IgD-negative memory B cell (primary cell): ENCODE data around the gene RNF166. TPM values are rescaled to one million over a fixed set of nuclear protein-coding genes. Genes with fewer than 3 reads are reported as not detected.

Experiments used
- H3K27ac Mint-ChIP-seq, 3 donors: one replicate each; pipeline ENCODE4 v1.8.0; 2020 to 2022; ENCODE audit warnings: mild to moderate bottlenecking in 3 of 3, mixed read lengths in 3 of 3, moderate library complexity in 1 of 3
- H3K27me3 Mint-ChIP-seq: one replicate; pipeline ENCODE4 v1.8.0; 2021; ENCODE audit warnings: mixed read lengths
- H3K36me3 Mint-ChIP-seq: one replicate; pipeline ENCODE4 v1.8.0; 2020; ENCODE audit warnings: mild to moderate bottlenecking, mixed read lengths
- H3K4me1 Mint-ChIP-seq, 3 donors: one replicate each; pipeline ENCODE4 v1.8.0; 2020 to 2022; ENCODE audit warnings: mixed read lengths in 3 of 3, mild to moderate bottlenecking in 1 of 3
- H3K4me3 Mint-ChIP-seq, 4 donors: one replicate each; pipeline ENCODE4 v1.8.0; 2020 to 2022; ENCODE audit warnings: mild to moderate bottlenecking in 4 of 4, mixed read lengths in 4 of 4, moderate library complexity in 3 of 4
- H3K9me3 Mint-ChIP-seq, 3 donors: one replicate each; pipeline ENCODE4 v1.8.0; 2020 to 2021; ENCODE audit warnings: mixed read lengths in 3 of 3, mild to moderate bottlenecking in 1 of 3
- polyA plus RNA-seq: library from polyadenylated mRNA; unstranded; fragments of 300-500 nt; fragmentation: Illumina TruSeq; gene quantifications from one replicate; pipeline ENCODE4 v1.2.3, GENCODE V29; 2021

The RNF166 gene
- polyA plus RNA-seq, 1 donor from 2014 or later = 33.9 TPM

GRCh38 chr16:88655733-88656281 is 50.4 kb downstream of the RNF166 start:
- H3K27ac Mint-ChIP-seq = no peak overlapping the region

GRCh38 chr16:88655053-88655732 is 51.0 kb downstream of the RNF166 start:
- Mint-ChIP-seq H3K4me3 (peak overlapping the region in 1 of 4 donors; percentile 69), H3K36me3 (peaks cover 2% of the 10 kb centered on the region), H3K9me3 (no peaks in the 10 kb centered on the region), H3K4me1 (peaks cover 2 to 6% (median 5%) of the 10 kb centered on the region in 3 donors), H3K27ac (peak overlapping the region; percentile 72 to 78 (median 76)), H3K27me3 (no peaks in the 10 kb centered on the region)

More at GRCh38 chr16:88655733-88656281, 50.4 kb downstream of the RNF166 start:
- H3K27me3 Mint-ChIP-seq = no peaks in the 10 kb centered on the region
- H3K4me1 Mint-ChIP-seq = peaks cover 2 to 6% (median 5%) of the 10 kb centered on the region in 3 donors
- H3K4me3 Mint-ChIP-seq = no peak overlapping the region
- H3K9me3 Mint-ChIP-seq = no peaks in the 10 kb centered on the region
- H3K36me3 Mint-ChIP-seq = peaks cover 2% of the 10 kb centered on the region

- no peaks in the 10 kb centered on the region for H3K27me3 Mint-ChIP-seq
- H3K4me1 Mint-ChIP-seq = peaks cover 2 to 5% (median 4%) of the 10 kb centered on the region in 3 donors
- no peaks in the 10 kb centered on the region for H3K9me3 Mint-ChIP-seq
- H3K4me3 Mint-ChIP-seq = peak overlapping the region in 1 of 4 donors; percentile 69
- H3K27ac Mint-ChIP-seq = peak overlapping the region; percentile 72 to 78 (median 76)
- peaks cover 2% of the 10 kb centered on the region for H3K36me3 Mint-ChIP-seq
Observed at GRCh38 chr16:88654363-88655052, 51.7 kb downstream of the RNF166 start.

- H3K27me3 Mint-ChIP-seq = no peaks in the 10 kb centered on the region
- H3K9me3 Mint-ChIP-seq = no peaks in the 10 kb centered on the region
- peak overlapping the region in 2 of 4 donors; percentile 69 to 83 for H3K4me3 Mint-ChIP-seq
- peaks cover 2 to 10% (median 10%) of the 10 kb centered on the region in 3 donors for H3K4me1 Mint-ChIP-seq
- H3K27ac Mint-ChIP-seq = peak overlapping the region in 2 of 3 donors; percentile 67 to 78
- H3K36me3 Mint-ChIP-seq = peaks cover 2% of the 10 kb centered on the region
Observed at GRCh38 chr16:88653596-88654362, 52.4 kb downstream of the RNF166 start.

- H3K4me3 Mint-ChIP-seq = peak overlapping the region in 2 of 4 donors; percentile 69 to 83
- peaks cover 6 to 15% (median 13%) of the 10 kb centered on the region in 3 donors for H3K4me1 Mint-ChIP-seq
- peak overlapping the region in 2 of 3 donors; percentile 39 to 78 for H3K27ac Mint-ChIP-seq
- H3K27me3 Mint-ChIP-seq = no peaks in the 10 kb centered on the region
- H3K36me3 Mint-ChIP-seq = peaks cover 2% of the 10 kb centered on the region
- H3K9me3 Mint-ChIP-seq = no peaks in the 10 kb centered on the region
Observed at GRCh38 chr16:88653101-88653500, 53.1 kb downstream of the RNF166 start.

GRCh38 chr16:88652762-88653063 is 53.5 kb downstream of the RNF166 start:
- Mint-ChIP-seq H3K27ac (peak overlapping the region in 2 of 3 donors; percentile 39 to 99), H3K27me3 (no peaks in the 10 kb centered on the region), H3K4me1 (peaks cover 7 to 15% (median 13%) of the 10 kb centered on the region in 3 donors), H3K36me3 (peaks cover 2% of the 10 kb centered on the region), H3K4me3 (peak overlapping the region in 1 of 4 donors; percentile 52), H3K9me3 (no peaks in the 10 kb centered on the region)

GRCh38 chr16:88651989-88652761 is 54.0 kb downstream of the RNF166 start:
- Mint-ChIP-seq H3K9me3 (no peaks in the 10 kb centered on the region), H3K27ac (peak overlapping the region; percentile 98 to 99 (median 99)), H3K27me3 (no peaks in the 10 kb centered on the region), H3K4me3 (peak overlapping the region; percentile 68 to 97 (median 96)), H3K4me1 (peaks cover 7 to 15% (median 13%) of the 10 kb centered on the region in 3 donors), H3K36me3 (peaks cover 2% of the 10 kb centered on the region)

- Mint-ChIP-seq H3K36me3 (peaks cover 2% of the 10 kb centered on the region), H3K27ac (peak overlapping the region; percentile 98 to 99 (median 99)), H3K9me3 (no peaks in the 10 kb centered on the region), H3K27me3 (no peaks in the 10 kb centered on the region), H3K4me3 (peak overlapping the region; percentile 94 to 99 (median 97)), H3K4me1 (peaks cover 7 to 15% (median 13%) of the 10 kb centered on the region in 3 donors)
Observed at GRCh38 chr16:88651276-88651988, 54.8 kb downstream of the RNF166 start.

GRCh38 chr16:88650749-88651275 is 55.4 kb downstream of the RNF166 start, which contains the start of gene CYBA:
TSS of gene CYBA (minus strand) at chr16:88651053. CDS start at chr16:88651013, 40 bp downstream.
- no peaks in the 10 kb centered on the region for H3K27me3 Mint-ChIP-seq
- H3K9me3 Mint-ChIP-seq = no peaks in the 10 kb centered on the region
- peak within 1 kb of the TSS; percentile 98 to 99 (median 99) for H3K27ac Mint-ChIP-seq
- peaks cover 2% of the 10 kb centered on the region for H3K36me3 Mint-ChIP-seq
- peak within 1 kb of the TSS; percentile 94 to 99 (median 97) for H3K4me3 Mint-ChIP-seq
- peaks cover 7 to 15% (median 13%) of the 10 kb centered on the region in 3 donors for H3K4me1 Mint-ChIP-seq

- Mint-ChIP-seq H3K4me1 (peaks cover 8 to 15% (median 13%) of the 10 kb centered on the region in 3 donors), H3K4me3 (peak overlapping the region; percentile 94 to 99 (median 97)), H3K9me3 (no peaks in the 10 kb centered on the region), H3K36me3 (peaks cover 2% of the 10 kb centered on the region), H3K27me3 (no peaks in the 10 kb centered on the region), H3K27ac (peak overlapping the region; percentile 98 to 99 (median 99))
Observed at GRCh38 chr16:88649924-88650748, 56.1 kb downstream of the RNF166 start.

- Mint-ChIP-seq H3K36me3 (peaks cover 2% of the 10 kb centered on the region), H3K4me3 (peak overlapping the region; percentile 94 to 99 (median 97)), H3K27ac (peak overlapping the region; percentile 97 to 99 (median 98)), H3K4me1 (peaks cover 9 to 17% (median 15%) of the 10 kb centered on the region in 3 donors), H3K27me3 (no peaks in the 10 kb centered on the region), H3K9me3 (no peaks in the 10 kb centered on the region)
Observed at GRCh38 chr16:88649195-88649923, 56.8 kb downstream of the RNF166 start.
